ENCODE results near the gene TBXAS1. TPM values are rescaled to one million over a fixed set of nuclear protein-coding genes. Genes with fewer than 3 reads are reported as not detected.

The TBXAS1 gene
- total RNA-seq, 2 experiments from 2014 or later = 5.5 to 6.0 TPM

DNA sequence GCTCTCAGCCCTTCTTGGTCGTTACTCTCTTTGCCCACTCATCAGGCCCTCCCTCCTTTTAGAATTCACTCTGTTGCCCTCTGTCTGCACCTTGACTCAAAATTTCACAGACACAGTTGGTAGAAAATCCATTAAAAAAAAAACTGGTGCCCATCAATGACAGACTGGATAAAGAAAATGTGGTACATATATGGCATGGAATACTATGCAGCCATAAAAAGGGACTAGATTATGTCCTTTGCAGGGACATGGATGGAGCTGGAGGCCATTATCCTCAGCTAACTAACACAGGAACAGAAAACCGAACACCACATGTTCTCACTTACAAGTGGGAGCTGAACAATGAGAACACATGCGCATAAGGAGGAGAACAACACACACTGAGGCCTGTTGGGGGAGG is 118.0 kb downstream of the TBXAS1 start:
- no peak overlapping the region for H3K27ac ChIP-seq (ENCODE audit: low read depth in 1 of 2, low read length in 2 of 2)
- no peak for TF ChIP-seq CTCF (IDR thresholded peaks at IDR 0.05)
- DNase-seq (no peak), ATAC-seq (ENCODE audit: poor library complexity) (no peak)
- H3K36me3 ChIP-seq (ENCODE audit: insufficient read depth, low read length) = no peaks in the 10 kb centered on the region
- H3K36me3 Mint-ChIP-seq (ENCODE audit: low read depth) = peaks cover 22% of the 10 kb centered on the region
- no peaks in the 10 kb centered on the region for H3K27me3 Mint-ChIP-seq
- H3K4me3 Mint-ChIP-seq = no peak overlapping the region
- no peak overlapping the region for H3K4me3 ChIP-seq (ENCODE audit: low read length)
- H3K27me3 ChIP-seq (ENCODE audit: control insufficient read depth in 1 of 2, insufficient read depth in 2 of 2, low read length in 2 of 2) = no peaks in the 10 kb centered on the region
- ChIA-PET POLR2A (no interaction called here), CTCF (interaction anchor here (1.1 kb wide), 1 partner anchor 301 kb away, joined by 3 read pairs; no protein-coding TSS in a partner anchor)
- H3K27ac Mint-ChIP-seq = no peak overlapping the region
- peaks cover 7% of the 10 kb centered on the region for H3K9me3 Mint-ChIP-seq
- H3K4me1 Mint-ChIP-seq (ENCODE audit: low read depth) = no peaks in the 10 kb centered on the region
- intact Hi-C loops (cut with DNase I, micrococcal nuclease) = no loop called here
- peaks cover 10 to 11% of the 10 kb centered on the region in 2 experiments for H3K9me3 ChIP-seq (ENCODE audit: control insufficient read depth in 1 of 2, insufficient read depth in 1 of 2, low read length in 2 of 2)
- no peaks in the 10 kb centered on the region for H3K4me1 ChIP-seq (ENCODE audit: insufficient read depth, low read length)

- ChIA-PET CTCF (no interaction called here), POLR2A (no interaction called here)
- TF ChIP-seq CTCF (IDR thresholded peaks at IDR 0.05) = no peak
- DNase-seq (no peak), ATAC-seq (ENCODE audit: poor library complexity) (no peak)
- intact Hi-C loops (cut with DNase I, micrococcal nuclease) = no loop called here
- Mint-ChIP-seq H3K4me1 (ENCODE audit: low read depth) (no peaks in the 10 kb centered on the region), H3K36me3 (ENCODE audit: low read depth) (peaks cover 22% of the 10 kb centered on the region), H3K27ac (no peak overlapping the region), H3K4me3 (no peak overlapping the region), H3K27me3 (no peaks in the 10 kb centered on the region), H3K9me3 (peaks cover 7% of the 10 kb centered on the region)
- H3K27me3 ChIP-seq (ENCODE audit: control insufficient read depth in 1 of 2, insufficient read depth in 2 of 2, low read length in 2 of 2) = no peaks in the 10 kb centered on the region
- no peak overlapping the region for H3K27ac ChIP-seq (ENCODE audit: low read depth in 1 of 2, low read length in 2 of 2)
- no peak overlapping the region for H3K4me3 ChIP-seq (ENCODE audit: low read length)
- no peaks in the 10 kb centered on the region for H3K36me3 ChIP-seq (ENCODE audit: insufficient read depth, low read length)
- no peaks in the 10 kb centered on the region for H3K4me1 ChIP-seq (ENCODE audit: insufficient read depth, low read length)
- peaks cover 10 to 11% of the 10 kb centered on the region in 2 experiments for H3K9me3 ChIP-seq (ENCODE audit: control insufficient read depth in 1 of 2, insufficient read depth in 1 of 2, low read length in 2 of 2)
Observed at GRCh38 chr7:139948167-139948566, 119.1 kb downstream of the TBXAS1 start.

DNA sequence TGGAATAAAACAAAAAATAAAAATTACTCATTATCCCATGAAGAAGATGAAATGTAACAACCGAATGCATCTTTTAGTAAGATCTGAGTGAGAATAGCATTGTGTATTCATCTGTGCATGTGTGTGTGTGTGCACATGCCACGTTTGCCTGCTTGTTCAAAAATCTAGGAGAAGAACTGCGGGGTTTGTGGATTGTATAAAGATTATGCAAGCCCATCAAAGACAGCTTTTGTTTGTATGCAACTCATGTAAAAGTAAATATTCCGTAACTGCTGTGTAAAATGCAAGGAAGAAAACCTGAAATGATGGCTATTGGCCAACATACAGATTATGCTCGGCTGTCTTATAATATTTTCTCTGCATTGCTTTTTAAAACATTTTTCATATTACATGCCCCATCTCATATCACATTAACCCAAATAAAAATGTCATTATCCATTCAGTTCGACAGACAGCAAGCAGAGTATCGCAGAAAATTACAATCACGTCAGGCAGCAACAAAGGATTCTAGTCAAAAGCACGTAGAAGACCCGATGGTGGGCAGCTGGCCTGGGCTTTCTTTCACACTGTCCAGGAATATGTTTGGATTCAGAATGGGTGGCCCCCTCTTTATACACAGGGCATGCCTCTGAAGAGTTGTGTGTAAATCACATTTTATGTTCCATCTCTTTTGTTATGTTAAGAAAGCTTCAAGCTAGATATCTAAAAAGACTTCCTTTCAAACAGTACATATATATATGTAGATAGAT is 119.7 kb downstream of the TBXAS1 start:
- Mint-ChIP-seq H3K27me3 (no peaks in the 10 kb centered on the region), H3K27ac (no peak overlapping the region), H3K36me3 (ENCODE audit: low read depth) (peaks cover 22% of the 10 kb centered on the region), H3K4me3 (no peak overlapping the region), H3K9me3 (peaks cover 7% of the 10 kb centered on the region), H3K4me1 (ENCODE audit: low read depth) (no peaks in the 10 kb centered on the region)
- no peaks in the 10 kb centered on the region for H3K4me1 ChIP-seq (ENCODE audit: insufficient read depth, low read length)
- DNase-seq (no peak), ATAC-seq (ENCODE audit: poor library complexity) (no peak)
- no peak for TF ChIP-seq CTCF (IDR thresholded peaks at IDR 0.05)
- no peaks in the 10 kb centered on the region for H3K27me3 ChIP-seq (ENCODE audit: control insufficient read depth in 1 of 2, insufficient read depth in 2 of 2, low read length in 2 of 2)
- intact Hi-C loops (cut with DNase I, micrococcal nuclease) = no loop called here
- no peaks in the 10 kb centered on the region for H3K36me3 ChIP-seq (ENCODE audit: insufficient read depth, low read length)
- H3K27ac ChIP-seq (ENCODE audit: low read depth in 1 of 2, low read length in 2 of 2) = no peak overlapping the region
- ChIA-PET CTCF (no interaction called here), POLR2A (no interaction called here)
- no peak overlapping the region for H3K4me3 ChIP-seq (ENCODE audit: low read length)
- H3K9me3 ChIP-seq (ENCODE audit: control insufficient read depth in 1 of 2, insufficient read depth in 1 of 2, low read length in 2 of 2) = peaks cover 10 to 11% of the 10 kb centered on the region in 2 experiments
